Measurements from ENCODE around the gene MGAT4C. TPM values are rescaled to one million over a fixed set of nuclear protein-coding genes. Genes with fewer than 3 reads are reported as not detected.

The MGAT4C gene
- total and polyA plus RNA-seq, 2 of the 8 experiments (the other 6 are each of a cell fraction or from before 2014, with no cell fraction given), result 1.6 to 2.5 TPM

GRCh38 chr12:86118161-86118560 is 138.0 kb downstream of the MGAT4C start:
- no peaks in the 10 kb centered on the region for H3K79me1 ChIP-seq (ENCODE audit: low read depth, low read length)
- H2AK5ac ChIP-seq (ENCODE audit: low read depth, low read length), result no peak overlapping the region
- ChIA-PET CTCF (ENCODE audit: partially characterized antibody) (no interaction called here), POLR2A (ENCODE audit: partially characterized antibody) (no interaction called here)
- DNase-seq (ENCODE audit: low read depth in 1 of 2, low spot score in 2 of 2) (no peak), FAIRE-seq (no peak)
- H3K14ac ChIP-seq (ENCODE audit: insufficient read length), result no peak overlapping the region
- no peak overlapping the region for H3K4me2 ChIP-seq (ENCODE audit: insufficient read depth in 1 of 2, low read depth in 2 of 2, low read length in 2 of 2)
- H3K27ac ChIP-seq (ENCODE audit: low read depth, low read length), result no peak overlapping the region
- H2AFZ ChIP-seq (ENCODE audit: low read length), result no peak overlapping the region
- H3K23ac ChIP-seq (ENCODE audit: insufficient read length), result no peak overlapping the region
- no peak overlapping the region for H2BK5ac ChIP-seq (ENCODE audit: low read depth, low read length)
- H2BK15ac ChIP-seq (ENCODE audit: low read length), result no peak overlapping the region
- H4K91ac ChIP-seq (replicated peaks; ENCODE audit: insufficient read length, low read length), result no peak overlapping the region
- H3K36me3 ChIP-seq (ENCODE audit: control insufficient read depth in 2 of 4, insufficient read depth in 4 of 4, low read length in 3 of 4), result no peaks in the 10 kb centered on the region
- no peaks in the 10 kb centered on the region for H3K23me2 ChIP-seq (ENCODE audit: low read depth, low read length)
- H4K5ac ChIP-seq (ENCODE audit: insufficient read length, low read depth, low read length), result no peak overlapping the region
- H2BK12ac ChIP-seq (ENCODE audit: low read depth, low read length), result no peak overlapping the region
- H3K56ac ChIP-seq (replicated peaks; ENCODE audit: insufficient read length, low read depth, low read length), result no peak overlapping the region
- no peaks in the 10 kb centered on the region for H3K9me3 ChIP-seq (ENCODE audit: insufficient read depth in 2 of 2, low read depth in 1 of 2, low read length in 1 of 2)
- no peak overlapping the region for H2BK120ac ChIP-seq (replicated peaks; ENCODE audit: low read depth, low read length)
- H3K4ac ChIP-seq (replicated peaks; ENCODE audit: insufficient read length, low read depth, low read length), result no peak overlapping the region
- no peaks in the 10 kb centered on the region for H3K27me3 ChIP-seq (replicated peaks in 1 of 4; ENCODE audit: control insufficient read depth in 3 of 4, extremely low read depth in 1 of 4, insufficient read depth in 3 of 4, low read length in 3 of 4)
- H3K18ac ChIP-seq (ENCODE audit: extremely low read depth, low read length), result no peak overlapping the region
- no peak overlapping the region for H2BK20ac ChIP-seq (ENCODE audit: low read length)
- no peak overlapping the region for H3K9ac ChIP-seq (replicated peaks in 1 of 4; ENCODE audit: extremely low read depth in 1 of 4, low read depth in 3 of 4, low read length in 3 of 4)
- no peaks in the 10 kb centered on the region for H3K79me2 ChIP-seq (ENCODE audit: control insufficient read depth in 1 of 2, insufficient read depth in 2 of 2, low read length in 2 of 2)
- H4K8ac ChIP-seq (ENCODE audit: extremely low read depth, insufficient read depth, low read length), result no peak overlapping the region
- WGBS, 2 experiments (ENCODE audit: extremely low coverage in 1 of 2, insufficient coverage in 1 of 2, insufficient read length in 1 of 2, insufficient replicate concordance in 2 of 2, low coverage in 1 of 2, low lambda C conversion rate in 2 of 2, missing lambda C conversion rate in 1 of 2), result 96% methylated on average over 2 of the region's 2 CpGs; no CpG with 5 or more reads in 1 of the 2 experiments
- no peak overlapping the region for H3K4me3 ChIP-seq (ENCODE audit: extremely low read depth in 1 of 4, insufficient read depth in 2 of 4, low read depth in 3 of 4, low read length in 4 of 4)
- H3K4me1 ChIP-seq (replicated peaks in 1 of 4; ENCODE audit: control insufficient read depth in 3 of 4, insufficient read depth in 4 of 4, low read length in 3 of 4), result no peaks in the 10 kb centered on the region
- no peaks in the 10 kb centered on the region for H4K20me1 ChIP-seq (replicated peaks in 1 of 2; ENCODE audit: control insufficient read depth in 1 of 2, insufficient read depth in 2 of 2, low read length in 2 of 2)
- no peak for TF ChIP-seq NANOG (IDR thresholded peaks at IDR 0.05; ENCODE audit: insufficient read depth, low read depth, low read length, poor library complexity, severe bottlenecking)
- no peak for TF ChIP-seq GABPA (IDR thresholded peaks at IDR 0.05; ENCODE audit: borderline replicate concordance, insufficient read depth, low read length)
- no peak for TF ChIP-seq RNF2 (IDR thresholded peaks at IDR 0.05; ENCODE audit: borderline replicate concordance, low read depth, low read length, missing control alignments, poor library complexity, severe bottlenecking)
- TF ChIP-seq CHD1 (IDR thresholded peaks at IDR 0.05; ENCODE audit: low read depth, low read length), result no peak
- no peak for TF ChIP-seq SP4 (IDR thresholded peaks at IDR 0.05; ENCODE audit: low read length)
- no peak for TF ChIP-seq KDM4A (IDR thresholded peaks at IDR 0.05; ENCODE audit: low read depth, low read length, severe bottlenecking)
- TF ChIP-seq CHD2 (IDR thresholded peaks at IDR 0.05; ENCODE audit: low read length), result no peak
- no peak for TF ChIP-seq RFX5 (IDR thresholded peaks at IDR 0.05; ENCODE audit: borderline replicate concordance, low read depth, low read length)
- TF ChIP-seq CBX5 (IDR thresholded peaks at IDR 0.05; ENCODE audit: low read depth, low read length), result no peak
- TF ChIP-seq TCF12 (IDR thresholded peaks at IDR 0.05; ENCODE audit: low read depth, low read length), result no peak
- TF ChIP-seq CTCF (IDR thresholded peaks at IDR 0.05; ENCODE audit: control extremely low read depth in 1 of 3, insufficient read depth in 1 of 3, low read depth in 1 of 3, low read length in 3 of 3), result no peak

Data from H1 (cell line).